Skeletal muscle satellite cell (primary cell): Measurements from ENCODE around the gene QPCT. TPM values are rescaled to one million over a fixed set of nuclear protein-coding genes. Genes with fewer than 3 reads are reported as not detected.

Experiments
- H3K27me3 ChIP-seq: 2 replicates; pipeline ENCODE4 v1.7.0; 2013; ENCODE audit warnings: low read length; ENCODE audit not compliant: control insufficient read depth, insufficient read depth
- H3K36me3 ChIP-seq: 2 replicates; pipeline ENCODE4 v1.7.0; 2013; ENCODE audit warnings: mild to moderate bottlenecking, control low read depth, low read length; ENCODE audit not compliant: insufficient read depth
- H3K4me1 ChIP-seq: 2 replicates; pipeline ENCODE4 v1.7.0; 2013; ENCODE audit warnings: low read length; ENCODE audit not compliant: control insufficient read depth, insufficient read depth
- H3K4me2 ChIP-seq: 2 replicates; pipeline ENCODE4 v1.7.0; 2013; ENCODE audit warnings: mild to moderate bottlenecking, low read length
- H3K4me3 ChIP-seq: 2 replicates; pipeline ENCODE4 v1.7.0; 2013; ENCODE audit warnings: low read length
- H3K9ac ChIP-seq: 2 replicates; pipeline ENCODE4 v1.7.0; 2013; ENCODE audit warnings: mild to moderate bottlenecking, low read depth, low read length, moderate library complexity
- H3K9me3 ChIP-seq: replicated peaks from 2 replicates; pipeline ENCODE4 v1.7.0; 2013; ENCODE audit warnings: mild to moderate bottlenecking, control low read depth, low read length
- small RNA-seq: library from RNA; depleted of rRNA; stranded (forward); fragments of <200 nt; gene quantifications from one replicate; pipeline ENCODE3, GENCODE V24; 2012

The QPCT gene

GRCh38 chr2:37418956-37419355, 74.5 kb downstream of the QPCT start:
- H3K4me1 ChIP-seq = peaks cover 23% of the 10 kb centered on the region
- H3K4me3 ChIP-seq = no peak overlapping the region
- H3K4me2 ChIP-seq = no peak overlapping the region
- no peaks in the 10 kb centered on the region for H3K36me3 ChIP-seq
- H3K9me3 ChIP-seq = no peaks in the 10 kb centered on the region
- no peak overlapping the region for H3K9ac ChIP-seq
- H3K27me3 ChIP-seq = no peaks in the 10 kb centered on the region

GRCh38 chr2:37421686-37422085, 77.3 kb downstream of the QPCT start:
- Histone ChIP-seq H3K4me3 (no peak overlapping the region), H3K9ac (no peak overlapping the region), H3K36me3 (no peaks in the 10 kb centered on the region), H3K4me2 (no peak overlapping the region), H3K27me3 (no peaks in the 10 kb centered on the region), H3K9me3 (no peaks in the 10 kb centered on the region), H3K4me1 (peaks cover 10% of the 10 kb centered on the region)

- Histone ChIP-seq H3K4me3 (no peak overlapping the region), H3K4me1 (peaks cover 1% of the 10 kb centered on the region), H3K4me2 (no peak overlapping the region), H3K27me3 (no peaks in the 10 kb centered on the region), H3K36me3 (no peaks in the 10 kb centered on the region), H3K9me3 (no peaks in the 10 kb centered on the region), H3K9ac (no peak overlapping the region)
Observed at GRCh38 chr2:37422816-37423215, 78.4 kb downstream of the QPCT start.

Small RNAs within 50 kb of the gene (small RNA-seq; reads per million reads assigned to genes)
- not detected for gene RNU6-939P
